ENCODE results near the gene CIPC.

- TF ChIP-seq CTCF (conservative IDR thresholded peaks at IDR 0.05) = no peak
- TF ChIP-seq ZFX (IDR thresholded peaks at IDR 0.05) = no peak
Measured at GRCh38 chr14:77139022-77139421, 41.0 kb downstream of the CIPC start.

All from C4-2B (cell line).